Measurements from ENCODE around the gene ZNF24. TPM values are rescaled to one million over a fixed set of nuclear protein-coding genes. Genes with fewer than 3 reads are reported as not detected.

The ZNF24 gene
- total and polyA plus RNA-seq, 2 donors (not counting 1 experiment from before 2014, with no cell fraction given): 16.9 to 33.9 TPM

GRCh38 chr18:35290094-35290735 is 54.0 kb downstream of the ZNF24 start, which contains the start of gene ZSCAN30:
Gene ZSCAN30, minus strand, starts transcription at chr18:35290229. Its CDS starts 25,877 bp downstream, at chr18:35264352.
- Histone ChIP-seq H3K9me3 (ENCODE audit: control insufficient read depth, insufficient read depth, low read depth, low read length) (no peaks in the 10 kb centered on the region), H3K9ac (ENCODE audit: insufficient read depth, low read length) (peak within 1 kb of the TSS; percentile 89), H2AFZ (ENCODE audit: low read length) (peak within 1 kb of the TSS; percentile 90), H3K79me2 (ENCODE audit: control insufficient read depth, insufficient read depth, low read length) (peaks cover 40% of the 10 kb centered on the region), H3K27me3 (ENCODE audit: control insufficient read depth, insufficient read depth, low read length) (no peaks in the 10 kb centered on the region), H3K4me3 (replicated peaks in 1 of 4; ENCODE audit: control extremely low read depth in 1 of 4, insufficient read depth in 1 of 4, low read depth in 3 of 4, low read length in 4 of 4) (peak within 1 kb of the TSS; percentile 79 to 97 (median 86)), H3K4me1 (ENCODE audit: control insufficient read depth, extremely low read depth, insufficient read depth, low read length) (no peaks in the 10 kb centered on the region), H3K36me3 (ENCODE audit: control insufficient read depth, insufficient read depth, low read length) (no peaks in the 10 kb centered on the region), H3K4me2 (ENCODE audit: extremely low read depth, insufficient read depth, low read length) (peak within 1 kb of the TSS; percentile 81), H4K20me1 (ENCODE audit: control insufficient read depth, extremely low read depth, insufficient read depth, low read length) (no peaks in the 10 kb centered on the region), H3K27ac (ENCODE audit: insufficient read depth, low read length) (peak within 1 kb of the TSS; percentile 88)
- peak; percentile 94 to 96 for DNase-seq (ENCODE audit: low read depth in 2 of 2)
- TF ChIP-seq CTCF (conservative IDR thresholded peaks at IDR 0.05 in 1 of 2, IDR thresholded peaks at IDR 0.05 in 1 of 2; ENCODE audit: low read depth in 1 of 2, low read length in 2 of 2) (no peak), EZH2 (IDR thresholded peaks at IDR 0.05; ENCODE audit: low read length, missing control alignments) (no peak)

- H3K4me3 ChIP-seq (replicated peaks in 1 of 4; ENCODE audit: control extremely low read depth in 1 of 4, insufficient read depth in 1 of 4, low read depth in 3 of 4, low read length in 4 of 4): peak overlapping the region; percentile 79 to 97 (median 86)
- H3K4me2 ChIP-seq (ENCODE audit: extremely low read depth, insufficient read depth, low read length): peak overlapping the region; percentile 57
- TF ChIP-seq CTCF (conservative IDR thresholded peaks at IDR 0.05 in 1 of 2, IDR thresholded peaks at IDR 0.05 in 1 of 2; ENCODE audit: low read depth in 1 of 2, low read length in 2 of 2): no peak
- TF ChIP-seq EZH2 (IDR thresholded peaks at IDR 0.05; ENCODE audit: low read length, missing control alignments): no peak
- peak overlapping the region; percentile 69 for H2AFZ ChIP-seq (ENCODE audit: low read length)
- peak overlapping the region; percentile 89 for H3K9ac ChIP-seq (ENCODE audit: insufficient read depth, low read length)
- no peaks in the 10 kb centered on the region for H4K20me1 ChIP-seq (ENCODE audit: control insufficient read depth, extremely low read depth, insufficient read depth, low read length)
- H3K4me1 ChIP-seq (ENCODE audit: control insufficient read depth, extremely low read depth, insufficient read depth, low read length): no peaks in the 10 kb centered on the region
- peak overlapping the region; percentile 88 for H3K27ac ChIP-seq (ENCODE audit: insufficient read depth, low read length)
- H3K9me3 ChIP-seq (ENCODE audit: control insufficient read depth, insufficient read depth, low read depth, low read length): no peaks in the 10 kb centered on the region
- peaks cover 40% of the 10 kb centered on the region for H3K79me2 ChIP-seq (ENCODE audit: control insufficient read depth, insufficient read depth, low read length)
- H3K27me3 ChIP-seq (ENCODE audit: control insufficient read depth, insufficient read depth, low read length): no peaks in the 10 kb centered on the region
- no peak for DNase-seq (ENCODE audit: low read depth in 2 of 2)
- no peaks in the 10 kb centered on the region for H3K36me3 ChIP-seq (ENCODE audit: control insufficient read depth, insufficient read depth, low read length)
Measured at GRCh38 chr18:35289727-35290093, 54.5 kb downstream of the ZNF24 start.

- TF ChIP-seq CTCF (conservative IDR thresholded peaks at IDR 0.05 in 1 of 2, IDR thresholded peaks at IDR 0.05 in 1 of 2; ENCODE audit: low read depth in 1 of 2, low read length in 2 of 2) (no peak), EZH2 (IDR thresholded peaks at IDR 0.05; ENCODE audit: low read length, missing control alignments) (no peak)
- no peaks in the 10 kb centered on the region for H3K36me3 ChIP-seq (ENCODE audit: control insufficient read depth, insufficient read depth, low read length)
- peak overlapping the region; percentile 89 for H3K9ac ChIP-seq (ENCODE audit: insufficient read depth, low read length)
- peak; percentile 17 to 18 for DNase-seq (ENCODE audit: low read depth in 2 of 2)
- peak overlapping the region; percentile 88 for H3K27ac ChIP-seq (ENCODE audit: insufficient read depth, low read length)
- H3K4me1 ChIP-seq (ENCODE audit: control insufficient read depth, extremely low read depth, insufficient read depth, low read length): no peaks in the 10 kb centered on the region
- no peaks in the 10 kb centered on the region for H4K20me1 ChIP-seq (ENCODE audit: control insufficient read depth, extremely low read depth, insufficient read depth, low read length)
- peak overlapping the region; percentile 57 for H3K4me2 ChIP-seq (ENCODE audit: extremely low read depth, insufficient read depth, low read length)
- H3K4me3 ChIP-seq (replicated peaks in 1 of 4; ENCODE audit: control extremely low read depth in 1 of 4, insufficient read depth in 1 of 4, low read depth in 3 of 4, low read length in 4 of 4): peak overlapping the region; percentile 79 to 97 (median 86)
- H3K27me3 ChIP-seq (ENCODE audit: control insufficient read depth, insufficient read depth, low read length): no peaks in the 10 kb centered on the region
- peaks cover 44% of the 10 kb centered on the region for H3K79me2 ChIP-seq (ENCODE audit: control insufficient read depth, insufficient read depth, low read length)
- H3K9me3 ChIP-seq (ENCODE audit: control insufficient read depth, insufficient read depth, low read depth, low read length): no peaks in the 10 kb centered on the region
- peak overlapping the region; percentile 39 for H2AFZ ChIP-seq (ENCODE audit: low read length)
Measured at GRCh38 chr18:35289293-35289692, 54.9 kb downstream of the ZNF24 start.
